ENCODE measurements around the gene UBE2H.

DNA sequence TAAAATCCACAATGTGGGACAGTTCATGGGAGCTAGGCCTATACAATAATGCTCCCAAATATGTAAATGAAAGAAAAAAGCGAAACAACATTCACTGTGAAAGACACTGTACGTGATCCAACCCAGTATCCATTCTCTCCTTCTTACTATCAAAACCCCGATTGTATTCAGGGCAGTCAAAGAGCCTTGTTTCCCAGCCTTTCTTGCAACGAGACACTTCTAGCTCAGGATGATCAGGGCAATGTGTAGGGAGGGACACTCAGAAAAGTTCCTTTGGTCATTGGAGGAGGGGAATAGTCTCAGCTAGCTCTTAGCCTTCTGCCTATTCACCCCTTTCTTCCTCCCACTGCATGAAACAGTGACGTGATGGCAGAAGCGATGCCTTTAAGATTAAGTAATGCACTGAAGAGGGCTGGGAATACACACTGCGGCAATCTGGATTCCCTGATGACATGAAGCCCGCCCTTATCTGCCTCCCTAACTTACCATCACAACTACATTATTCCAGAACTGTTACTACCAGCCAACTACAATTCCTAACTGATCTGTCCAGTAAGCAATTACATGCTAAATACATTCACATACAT, 27.3 kb downstream of the UBE2H start:
- no peak for TF ChIP-seq POLR2AphosphoS5 (IDR thresholded peaks at IDR 0.05)
- TF ChIP-seq, protein P1, sequence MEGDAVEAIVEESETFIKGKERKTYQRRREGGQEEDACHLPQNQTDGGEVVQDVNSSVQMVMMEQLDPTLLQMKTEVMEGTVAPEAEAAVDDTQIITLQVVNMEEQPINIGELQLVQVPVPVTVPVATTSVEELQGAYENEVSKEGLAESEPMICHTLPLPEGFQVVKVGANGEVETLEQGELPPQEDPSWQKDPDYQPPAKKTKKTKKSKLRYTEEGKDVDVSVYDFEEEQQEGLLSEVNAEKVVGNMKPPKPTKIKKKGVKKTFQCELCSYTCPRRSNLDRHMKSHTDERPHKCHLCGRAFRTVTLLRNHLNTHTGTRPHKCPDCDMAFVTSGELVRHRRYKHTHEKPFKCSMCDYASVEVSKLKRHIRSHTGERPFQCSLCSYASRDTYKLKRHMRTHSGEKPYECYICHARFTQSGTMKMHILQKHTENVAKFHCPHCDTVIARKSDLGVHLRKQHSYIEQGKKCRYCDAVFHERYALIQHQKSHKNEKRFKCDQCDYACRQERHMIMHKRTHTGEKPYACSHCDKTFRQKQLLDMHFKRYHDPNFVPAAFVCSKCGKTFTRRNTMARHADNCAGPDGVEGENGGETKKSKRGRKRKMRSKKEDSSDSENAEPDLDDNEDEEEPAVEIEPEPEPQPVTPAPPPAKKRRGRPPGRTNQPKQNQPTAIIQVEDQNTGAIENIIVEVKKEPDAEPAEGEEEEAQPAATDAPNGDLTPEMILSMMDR (IDR thresholded peaks at IDR 0.05) = no peak
